Stomach smooth muscle (tissue), 2 donors: ENCODE data around the gene DEFB108B.
"Not testable (repeated sequence)": the region's sequence is repeated elsewhere in the genome, so short reads cannot be mapped to it uniquely, and the experiment has no call there.

Experiments used
- H3K27ac ChIP-seq: one replicate; pipeline ENCODE4 v1.7.0; 2013; ENCODE audit warnings: mild to moderate bottlenecking, low read length, inconsistent platforms
- H3K27me3 ChIP-seq, 2 donors: one replicate each; pipeline ENCODE4 v1.7.0; 2013; ENCODE audit warnings: low read length in 2 of 2; ENCODE audit not compliant: insufficient read depth in 2 of 2, control insufficient read depth in 1 of 2
- H3K36me3 ChIP-seq, 2 donors: one replicate each; pipeline ENCODE4 v1.7.0; 2013; ENCODE audit warnings: low read length in 2 of 2; ENCODE audit not compliant: control insufficient read depth in 2 of 2, insufficient read depth in 2 of 2
- H3K4me1 ChIP-seq: one replicate; pipeline ENCODE4 v1.7.0; 2013; ENCODE audit warnings: low read length; ENCODE audit not compliant: control insufficient read depth, insufficient read depth
- H3K4me3 ChIP-seq, 2 donors: one replicate each; pipeline ENCODE4 v1.7.0; 2013; ENCODE audit warnings: low read length in 2 of 2
- H3K9ac ChIP-seq, 2 donors: one replicate each; pipeline ENCODE4 v1.7.0; 2013; ENCODE audit warnings: low read length in 2 of 2, mild to moderate bottlenecking in 1 of 2
- H3K9me3 ChIP-seq, 2 donors: one replicate each; pipeline ENCODE4 v1.7.0; 2013; ENCODE audit warnings: low read length in 2 of 2; ENCODE audit not compliant: control insufficient read depth in 2 of 2
- donor health status: healthy.
- donor health status: Pancreatic carcinoma.

The DEFB108B gene

GRCh38 chr11:71796016-71796415, 37.0 kb upstream of the DEFB108B start:
- H3K36me3 ChIP-seq, H3K27ac ChIP-seq, H3K9me3 ChIP-seq, H3K9ac ChIP-seq, H3K27me3 ChIP-seq, H3K4me3 ChIP-seq, H3K4me1 ChIP-seq: not testable (repeated sequence)

GRCh38 chr11:71796781-71797180, 36.2 kb upstream of the DEFB108B start:
- H3K9me3 ChIP-seq, H3K27ac ChIP-seq, H3K4me1 ChIP-seq, H3K36me3 ChIP-seq, H3K27me3 ChIP-seq, H3K4me3 ChIP-seq, H3K9ac ChIP-seq: not testable (repeated sequence)

GRCh38 chr11:71799556-71800128, 33.4 kb upstream of the DEFB108B start:
- not testable (repeated sequence) for H3K4me1 ChIP-seq, H3K9me3 ChIP-seq, H3K36me3 ChIP-seq, H3K9ac ChIP-seq, H3K27me3 ChIP-seq, H3K27ac ChIP-seq, H3K4me3 ChIP-seq

- not testable (repeated sequence) for H3K36me3 ChIP-seq, H3K27me3 ChIP-seq, H3K4me3 ChIP-seq, H3K4me1 ChIP-seq, H3K9ac ChIP-seq, H3K9me3 ChIP-seq, H3K27ac ChIP-seq
Measured at GRCh38 chr11:71800335-71800953, 32.6 kb upstream of the DEFB108B start.

- H3K27me3 ChIP-seq, H3K9me3 ChIP-seq, H3K36me3 ChIP-seq, H3K27ac ChIP-seq, H3K4me3 ChIP-seq, H3K9ac ChIP-seq, H3K4me1 ChIP-seq: not testable (repeated sequence)
Measured at GRCh38 chr11:71801026-71801425, 32.0 kb upstream of the DEFB108B start.

- not testable (repeated sequence) for H3K9ac ChIP-seq, H3K27ac ChIP-seq, H3K9me3 ChIP-seq, H3K27me3 ChIP-seq, H3K4me1 ChIP-seq, H3K36me3 ChIP-seq, H3K4me3 ChIP-seq
Measured at GRCh38 chr11:71802874-71803273, 30.1 kb upstream of the DEFB108B start.

- H3K4me1 ChIP-seq, H3K9me3 ChIP-seq: not testable (repeated sequence)
Measured at GRCh38 chr11:71804158-71804947, 28.6 kb upstream of the DEFB108B start.

GRCh38 chr11:71812529-71812928, 20.5 kb upstream of the DEFB108B start:
- H3K36me3 ChIP-seq, H3K27ac ChIP-seq, H3K4me3 ChIP-seq, H3K4me1 ChIP-seq, H3K9me3 ChIP-seq, H3K27me3 ChIP-seq, H3K9ac ChIP-seq: not testable (repeated sequence)

More at GRCh38 chr11:71804158-71804947, 28.6 kb upstream of the DEFB108B start:
- not testable (repeated sequence) for H3K36me3 ChIP-seq, H3K4me3 ChIP-seq, H3K27ac ChIP-seq, H3K27me3 ChIP-seq, H3K9ac ChIP-seq

GRCh38 chr11:71813481-71814355, 19.3 kb upstream of the DEFB108B start:
- Histone ChIP-seq H3K9ac (peak overlapping the region; percentile 47 to 53), H3K4me3 (peak overlapping the region; percentile 31 to 65)
- H3K27ac ChIP-seq, H3K36me3 ChIP-seq, H3K27me3 ChIP-seq, H3K4me1 ChIP-seq, H3K9me3 ChIP-seq: not testable (repeated sequence)

- not testable (repeated sequence) for H3K9ac ChIP-seq
Measured at GRCh38 chr11:71821539-71821938, 11.5 kb upstream of the DEFB108B start.

More at GRCh38 chr11:71821539-71821938, 11.5 kb upstream of the DEFB108B start:
- H3K4me1 ChIP-seq, H3K36me3 ChIP-seq, H3K27ac ChIP-seq, H3K4me3 ChIP-seq, H3K9me3 ChIP-seq, H3K27me3 ChIP-seq: not testable (repeated sequence)
